Panc1 (cell line): Measurements from ENCODE around the gene STK17B.

Source experiments
- POLR2AphosphoS5 ChIP-seq: IDR thresholded peaks from 2 replicates; pipeline ENCODE4 v1.6.1; 2012; ENCODE audit warnings: mild to moderate bottlenecking, low read depth, low read length, moderate library complexity
- SIN3A ChIP-seq: IDR thresholded peaks from 2 replicates; pipeline ENCODE4 v1.6.1; 2012; ENCODE audit warnings: low read depth, mild to moderate bottlenecking, low read length, moderate library complexity, borderline replicate concordance; ENCODE audit not compliant: insufficient read depth
- TF ChIP-seq, protein P1 (sequence below): fragments of 450-650 bp; IDR thresholded peaks from 2 replicates; pipeline ENCODE4 v1.5.1; 2017; ENCODE audit warnings: mild to moderate bottlenecking
- TF ChIP-seq, protein P2 (sequence below), 2 experiments: IDR thresholded peaks; 2 replicates each; pipeline ENCODE4 v1.6.1; 2011 to 2012; ENCODE audit warnings: low read depth in 2 of 2, control low read depth in 1 of 2, low read length in 1 of 2, mild to moderate bottlenecking in 1 of 2, moderate library complexity in 1 of 2; ENCODE audit not compliant: insufficient read depth in 1 of 2

DNA sequence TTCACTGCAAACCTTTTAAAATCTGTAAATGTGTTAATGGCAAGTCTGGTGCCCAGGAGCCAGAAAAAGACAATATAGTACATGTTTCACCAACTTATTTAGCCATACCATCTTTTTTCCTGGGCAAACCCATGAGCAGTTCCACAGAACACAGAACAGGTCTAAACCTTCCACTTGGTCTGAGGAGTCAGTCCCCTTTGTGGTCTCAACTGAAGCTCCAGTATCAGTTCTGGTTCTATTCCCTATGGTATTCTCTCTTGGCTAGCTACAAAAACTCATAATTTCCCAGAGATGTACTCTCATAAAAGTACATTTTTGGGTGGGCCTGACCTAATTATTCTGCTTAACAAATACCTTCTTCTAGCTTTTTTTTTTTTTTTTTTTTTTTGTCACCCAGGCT is 31.2 kb downstream of the STK17B start:
- TF ChIP-seq, protein P1, sequence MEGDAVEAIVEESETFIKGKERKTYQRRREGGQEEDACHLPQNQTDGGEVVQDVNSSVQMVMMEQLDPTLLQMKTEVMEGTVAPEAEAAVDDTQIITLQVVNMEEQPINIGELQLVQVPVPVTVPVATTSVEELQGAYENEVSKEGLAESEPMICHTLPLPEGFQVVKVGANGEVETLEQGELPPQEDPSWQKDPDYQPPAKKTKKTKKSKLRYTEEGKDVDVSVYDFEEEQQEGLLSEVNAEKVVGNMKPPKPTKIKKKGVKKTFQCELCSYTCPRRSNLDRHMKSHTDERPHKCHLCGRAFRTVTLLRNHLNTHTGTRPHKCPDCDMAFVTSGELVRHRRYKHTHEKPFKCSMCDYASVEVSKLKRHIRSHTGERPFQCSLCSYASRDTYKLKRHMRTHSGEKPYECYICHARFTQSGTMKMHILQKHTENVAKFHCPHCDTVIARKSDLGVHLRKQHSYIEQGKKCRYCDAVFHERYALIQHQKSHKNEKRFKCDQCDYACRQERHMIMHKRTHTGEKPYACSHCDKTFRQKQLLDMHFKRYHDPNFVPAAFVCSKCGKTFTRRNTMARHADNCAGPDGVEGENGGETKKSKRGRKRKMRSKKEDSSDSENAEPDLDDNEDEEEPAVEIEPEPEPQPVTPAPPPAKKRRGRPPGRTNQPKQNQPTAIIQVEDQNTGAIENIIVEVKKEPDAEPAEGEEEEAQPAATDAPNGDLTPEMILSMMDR: no peak
- TF ChIP-seq POLR2AphosphoS5 (no peak), SIN3A (no peak)
- TF ChIP-seq, protein P2, sequence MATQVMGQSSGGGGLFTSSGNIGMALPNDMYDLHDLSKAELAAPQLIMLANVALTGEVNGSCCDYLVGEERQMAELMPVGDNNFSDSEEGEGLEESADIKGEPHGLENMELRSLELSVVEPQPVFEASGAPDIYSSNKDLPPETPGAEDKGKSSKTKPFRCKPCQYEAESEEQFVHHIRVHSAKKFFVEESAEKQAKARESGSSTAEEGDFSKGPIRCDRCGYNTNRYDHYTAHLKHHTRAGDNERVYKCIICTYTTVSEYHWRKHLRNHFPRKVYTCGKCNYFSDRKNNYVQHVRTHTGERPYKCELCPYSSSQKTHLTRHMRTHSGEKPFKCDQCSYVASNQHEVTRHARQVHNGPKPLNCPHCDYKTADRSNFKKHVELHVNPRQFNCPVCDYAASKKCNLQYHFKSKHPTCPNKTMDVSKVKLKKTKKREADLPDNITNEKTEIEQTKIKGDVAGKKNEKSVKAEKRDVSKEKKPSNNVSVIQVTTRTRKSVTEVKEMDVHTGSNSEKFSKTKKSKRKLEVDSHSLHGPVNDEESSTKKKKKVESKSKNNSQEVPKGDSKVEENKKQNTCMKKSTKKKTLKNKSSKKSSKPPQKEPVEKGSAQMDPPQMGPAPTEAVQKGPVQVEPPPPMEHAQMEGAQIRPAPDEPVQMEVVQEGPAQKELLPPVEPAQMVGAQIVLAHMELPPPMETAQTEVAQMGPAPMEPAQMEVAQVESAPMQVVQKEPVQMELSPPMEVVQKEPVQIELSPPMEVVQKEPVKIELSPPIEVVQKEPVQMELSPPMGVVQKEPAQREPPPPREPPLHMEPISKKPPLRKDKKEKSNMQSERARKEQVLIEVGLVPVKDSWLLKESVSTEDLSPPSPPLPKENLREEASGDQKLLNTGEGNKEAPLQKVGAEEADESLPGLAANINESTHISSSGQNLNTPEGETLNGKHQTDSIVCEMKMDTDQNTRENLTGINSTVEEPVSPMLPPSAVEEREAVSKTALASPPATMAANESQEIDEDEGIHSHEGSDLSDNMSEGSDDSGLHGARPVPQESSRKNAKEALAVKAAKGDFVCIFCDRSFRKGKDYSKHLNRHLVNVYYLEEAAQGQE (IDR thresholded peaks at IDR 0.05; ENCODE audit: insufficient read depth in 1 of 2, low read depth in 2 of 2, low read length in 1 of 2): no peak
